Spleen (tissue), 7 donors: ENCODE measurements around the gene NLRP1.

ENCODE experiments used
- CTCF ChIP-seq, 11 experiments: fragments of 200-600 bp in 7 of 11; fragments of 450-650 bp in 4 of 11; sonication (generic) in 4 of 11; IDR thresholded peaks in 8 of 11; conservative IDR thresholded peaks in 3 of 11; 1 replicate in 7 of 11; 2 replicates in 4 of 11; pipeline versions ENCODE4 v1.4.0 to v1.8.0; 2016 to 2021; ENCODE audit warnings: antibody characterized with exemption in 11 of 11, inconsistent platforms in 4 of 11, mild to moderate bottlenecking in 1 of 11
- POLR2AphosphoS5 ChIP-seq, 3 donors: sonication (generic); formaldehyde crosslinking; IDR thresholded peaks; one replicate each; pipeline ENCODE4 v1.5.1; 2017; ENCODE audit warnings: antibody characterized with exemption in 3 of 3
- donor health status: DM: no; HTN: no; CAD: no; lungs with moderate emphysema.
- donor health status: DM: no; HTN: no; CAD: no.
- donor health status: DM: no; HTN: no; CAD: no.

- TF ChIP-seq CTCF (IDR thresholded peaks at IDR 0.05 in 8 of 11, conservative IDR thresholded peaks at IDR 0.05 in 3 of 11) = no peak
- TF ChIP-seq POLR2AphosphoS5 (IDR thresholded peaks at IDR 0.05) = no peak
Observed at GRCh38 chr17:5535436-5535835, 48.9 kb downstream of the NLRP1 start.
